ENCODE results near the gene EFHC1.

GRCh38 chr6:52543729-52544601 is 123.8 kb downstream of the EFHC1 start:
- TF ChIP-seq CTCF (IDR thresholded peaks at IDR 0.05): no peak
- TF ChIP-seq POLR2A (IDR thresholded peaks at IDR 0.05): no peak

Data from breast epithelium (tissue), 3 donors.